Measurements from ENCODE around the gene FGF19.

FGF19 gene

GRCh38 chr11:69721745-69722144 lies 17.9 kb upstream of the FGF19 start:
- Histone ChIP-seq H3K18ac (ENCODE audit: low read length) (no peak overlapping the region), H2BK15ac (ENCODE audit: low read length) (no peak overlapping the region), H2AFZ (ENCODE audit: low read length) (no peak overlapping the region), H3K4me1 (ENCODE audit: control insufficient read depth in 2 of 2, insufficient read depth in 1 of 2, low read depth in 1 of 2, low read length in 2 of 2) (peaks cover 0 to 12% of the 10 kb centered on the region in 2 donors), H3K4me3 (ENCODE audit: low read length in 2 of 2) (no peak overlapping the region), H4K91ac (ENCODE audit: low read depth, low read length, poor library complexity) (no peak overlapping the region), H2BK120ac (ENCODE audit: low read depth, low read length) (no peak overlapping the region), H2BK12ac (ENCODE audit: low read length) (no peak overlapping the region), H3K14ac (ENCODE audit: low read length) (no peak overlapping the region), H3K4ac (ENCODE audit: low read length) (no peak overlapping the region), H3K36me3 (replicated peaks in 1 of 2; ENCODE audit: control insufficient read depth in 2 of 2, insufficient read depth in 2 of 2, low read length in 2 of 2) (no peaks in the 10 kb centered on the region), H3K9ac (ENCODE audit: low read depth, low read length, poor library complexity) (no peak overlapping the region), H3K23ac (ENCODE audit: low read depth, low read length, poor library complexity) (no peak overlapping the region), H3K9me3 (replicated peaks in 1 of 2; ENCODE audit: control insufficient read depth in 2 of 2, insufficient read depth in 1 of 2, low read depth in 1 of 2, low read length in 2 of 2) (no peaks in the 10 kb centered on the region), H2BK5ac (ENCODE audit: low read length) (peak overlapping the region; percentile 42), H3K79me1 (ENCODE audit: low read depth, low read length) (no peaks in the 10 kb centered on the region), H3K4me2 (ENCODE audit: insufficient read depth, low read length, poor library complexity, severe bottlenecking) (no peak overlapping the region), H2AK5ac (ENCODE audit: low read depth, low read length) (no peak overlapping the region), H3K27me3 (ENCODE audit: control insufficient read depth in 3 of 3, insufficient read depth in 3 of 3, low read depth in 1 of 3, low read length in 3 of 3) (peaks cover 0 to 41% (median 7%) of the 10 kb centered on the region in 3 experiments), H3K27ac (replicated peaks; ENCODE audit: low read length) (no peak overlapping the region), H4K8ac (ENCODE audit: low read depth, low read length) (no peak overlapping the region)
- no peak for DNase-seq (ENCODE audit: low spot score)
- WGBS, 2 donors (ENCODE audit: extremely low coverage in 2 of 2, insufficient read length in 2 of 2, insufficient replicate concordance in 1 of 2) = no CpG with 5 or more reads among the region's 9 CpGs

DNA sequence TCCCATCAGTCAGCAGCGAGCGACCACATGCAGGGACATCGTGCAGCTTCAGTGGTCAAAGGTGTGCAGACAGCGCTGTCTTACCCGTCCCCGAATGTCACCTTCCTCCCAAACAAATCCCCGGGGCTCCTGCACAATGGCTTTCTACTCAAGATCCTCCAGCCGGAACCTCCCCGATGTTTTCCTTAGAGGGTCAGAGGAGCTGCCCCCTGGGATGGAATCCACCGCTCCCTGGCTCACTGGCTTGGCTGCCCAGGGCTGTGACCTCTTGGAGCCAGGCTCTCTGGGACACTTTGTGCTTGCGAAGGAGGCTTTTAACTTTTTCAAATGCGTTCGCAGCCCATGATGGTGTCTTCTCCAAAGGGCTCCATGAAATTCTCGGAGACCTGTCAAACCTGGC lies 17.3 kb upstream of the FGF19 start:
- Histone ChIP-seq H3K9me3 (replicated peaks in 1 of 2; ENCODE audit: control insufficient read depth in 2 of 2, insufficient read depth in 1 of 2, low read depth in 1 of 2, low read length in 2 of 2) (no peaks in the 10 kb centered on the region), H3K4ac (ENCODE audit: low read length) (no peak overlapping the region), H4K91ac (ENCODE audit: low read depth, low read length, poor library complexity) (no peak overlapping the region), H2BK15ac (ENCODE audit: low read length) (no peak overlapping the region), H3K4me3 (ENCODE audit: low read length in 2 of 2) (no peak overlapping the region), H2AFZ (ENCODE audit: low read length) (no peak overlapping the region), H2BK5ac (ENCODE audit: low read length) (no peak overlapping the region), H2BK120ac (ENCODE audit: low read depth, low read length) (no peak overlapping the region), H3K4me2 (ENCODE audit: insufficient read depth, low read length, poor library complexity, severe bottlenecking) (no peak overlapping the region), H3K79me1 (ENCODE audit: low read depth, low read length) (no peaks in the 10 kb centered on the region), H3K23ac (ENCODE audit: low read depth, low read length, poor library complexity) (no peak overlapping the region), H3K9ac (ENCODE audit: low read depth, low read length, poor library complexity) (no peak overlapping the region), H2AK5ac (ENCODE audit: low read depth, low read length) (peak overlapping the region; percentile 16), H3K27ac (replicated peaks; ENCODE audit: low read length) (no peak overlapping the region), H4K8ac (ENCODE audit: low read depth, low read length) (no peak overlapping the region), H3K4me1 (ENCODE audit: control insufficient read depth in 2 of 2, insufficient read depth in 1 of 2, low read depth in 1 of 2, low read length in 2 of 2) (peaks cover 0 to 11% of the 10 kb centered on the region in 2 donors), H3K36me3 (replicated peaks in 1 of 2; ENCODE audit: control insufficient read depth in 2 of 2, insufficient read depth in 2 of 2, low read length in 2 of 2) (no peaks in the 10 kb centered on the region), H3K18ac (ENCODE audit: low read length) (no peak overlapping the region), H3K27me3 (ENCODE audit: control insufficient read depth in 3 of 3, insufficient read depth in 3 of 3, low read depth in 1 of 3, low read length in 3 of 3) (peaks cover 0 to 40% (median 7%) of the 10 kb centered on the region in 3 experiments), H3K14ac (ENCODE audit: low read length) (no peak overlapping the region), H2BK12ac (ENCODE audit: low read length) (no peak overlapping the region)
- no CpG with 5 or more reads among the region's 14 CpGs for WGBS, 2 donors (ENCODE audit: extremely low coverage in 2 of 2, insufficient read length in 2 of 2, insufficient replicate concordance in 1 of 2)
- no peak for DNase-seq (ENCODE audit: low spot score)

DNA sequence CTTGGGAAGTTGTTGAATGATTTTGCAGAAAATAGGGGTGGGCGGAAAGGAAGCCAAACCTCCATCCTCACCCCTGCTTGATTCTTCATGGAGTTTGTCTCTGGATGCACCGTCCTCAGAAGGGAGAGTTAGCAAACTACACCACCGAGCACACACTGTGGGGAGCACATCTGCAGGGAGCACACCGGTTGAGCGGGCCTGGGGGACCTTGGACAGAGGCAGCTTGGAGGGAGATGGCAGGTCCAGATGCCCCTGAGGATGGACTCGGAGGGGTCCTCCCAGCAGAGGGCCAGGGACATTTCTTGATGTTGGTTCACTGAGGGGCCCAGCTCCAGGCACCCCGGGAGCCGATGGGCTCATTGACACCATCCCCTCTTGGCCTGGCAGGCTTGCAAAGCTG lies 15.1 kb upstream of the FGF19 start:
- Histone ChIP-seq H3K14ac (ENCODE audit: low read length) (no peak overlapping the region), H3K9ac (ENCODE audit: low read depth, low read length, poor library complexity) (no peak overlapping the region), H2BK5ac (ENCODE audit: low read length) (no peak overlapping the region), H3K27me3 (ENCODE audit: control insufficient read depth in 3 of 3, insufficient read depth in 3 of 3, low read depth in 1 of 3, low read length in 3 of 3) (peaks cover 0 to 34% (median 7%) of the 10 kb centered on the region in 3 experiments), H3K4me2 (ENCODE audit: insufficient read depth, low read length, poor library complexity, severe bottlenecking) (no peak overlapping the region), H2AK5ac (ENCODE audit: low read depth, low read length) (peak overlapping the region; percentile 26), H3K79me1 (ENCODE audit: low read depth, low read length) (no peaks in the 10 kb centered on the region), H3K4me3 (ENCODE audit: low read length in 2 of 2) (no peak overlapping the region), H3K27ac (replicated peaks; ENCODE audit: low read length) (no peak overlapping the region), H4K8ac (ENCODE audit: low read depth, low read length) (peak overlapping the region; percentile 33), H2BK12ac (ENCODE audit: low read length) (no peak overlapping the region), H2AFZ (ENCODE audit: low read length) (no peak overlapping the region), H3K36me3 (replicated peaks in 1 of 2; ENCODE audit: control insufficient read depth in 2 of 2, insufficient read depth in 2 of 2, low read length in 2 of 2) (no peaks in the 10 kb centered on the region), H2BK120ac (ENCODE audit: low read depth, low read length) (no peak overlapping the region), H3K23ac (ENCODE audit: low read depth, low read length, poor library complexity) (no peak overlapping the region), H3K4me1 (ENCODE audit: control insufficient read depth in 2 of 2, insufficient read depth in 1 of 2, low read depth in 1 of 2, low read length in 2 of 2) (peaks cover 0 to 10% of the 10 kb centered on the region in 2 donors), H3K18ac (ENCODE audit: low read length) (no peak overlapping the region), H4K91ac (ENCODE audit: low read depth, low read length, poor library complexity) (no peak overlapping the region), H3K4ac (ENCODE audit: low read length) (no peak overlapping the region), H3K9me3 (replicated peaks in 1 of 2; ENCODE audit: control insufficient read depth in 2 of 2, insufficient read depth in 1 of 2, low read depth in 1 of 2, low read length in 2 of 2) (no peaks in the 10 kb centered on the region), H2BK15ac (ENCODE audit: low read length) (no peak overlapping the region)
- DNase-seq (ENCODE audit: low spot score) = no peak
- no CpG with 5 or more reads among the region's 8 CpGs for WGBS, 2 donors (ENCODE audit: extremely low coverage in 2 of 2, insufficient read length in 2 of 2, insufficient replicate concordance in 1 of 2)

DNA sequence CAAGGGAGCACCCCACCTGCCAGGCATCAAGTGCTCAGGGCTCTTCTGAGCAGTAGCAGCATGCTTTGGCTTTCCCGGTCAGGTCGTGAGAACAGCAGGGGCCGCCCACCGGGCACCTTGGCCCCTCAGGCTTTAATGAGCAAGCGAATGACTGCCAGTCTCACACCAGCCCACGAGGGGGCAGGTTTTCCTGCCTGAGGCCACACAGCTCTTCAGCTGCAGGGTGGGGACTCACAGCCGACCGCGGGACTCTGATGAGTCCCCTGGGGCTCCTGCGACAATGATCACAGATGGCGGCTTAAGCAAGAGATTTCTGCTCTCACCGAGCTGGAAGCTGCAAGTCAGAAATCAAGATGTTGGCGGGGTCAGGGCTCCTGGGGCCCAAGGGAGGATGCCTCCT lies 14.3 kb upstream of the FGF19 start:
- Histone ChIP-seq H2BK5ac (ENCODE audit: low read length) (no peak overlapping the region), H3K36me3 (replicated peaks in 1 of 2; ENCODE audit: control insufficient read depth in 2 of 2, insufficient read depth in 2 of 2, low read length in 2 of 2) (no peaks in the 10 kb centered on the region), H3K14ac (ENCODE audit: low read length) (no peak overlapping the region), H3K4ac (ENCODE audit: low read length) (no peak overlapping the region), H2BK12ac (ENCODE audit: low read length) (no peak overlapping the region), H3K79me1 (ENCODE audit: low read depth, low read length) (no peaks in the 10 kb centered on the region), H3K27me3 (ENCODE audit: control insufficient read depth in 3 of 3, insufficient read depth in 3 of 3, low read depth in 1 of 3, low read length in 3 of 3) (peaks cover 0 to 33% (median 7%) of the 10 kb centered on the region in 3 experiments), H2BK15ac (ENCODE audit: low read length) (no peak overlapping the region), H3K9me3 (replicated peaks in 1 of 2; ENCODE audit: control insufficient read depth in 2 of 2, insufficient read depth in 1 of 2, low read depth in 1 of 2, low read length in 2 of 2) (no peaks in the 10 kb centered on the region), H3K23ac (ENCODE audit: low read depth, low read length, poor library complexity) (no peak overlapping the region), H3K4me2 (ENCODE audit: insufficient read depth, low read length, poor library complexity, severe bottlenecking) (no peak overlapping the region), H3K27ac (replicated peaks; ENCODE audit: low read length) (no peak overlapping the region), H2BK120ac (ENCODE audit: low read depth, low read length) (no peak overlapping the region), H3K18ac (ENCODE audit: low read length) (peak overlapping the region; percentile 56), H2AFZ (ENCODE audit: low read length) (peak overlapping the region; percentile 58), H3K4me3 (ENCODE audit: low read length in 2 of 2) (no peak overlapping the region), H3K4me1 (ENCODE audit: control insufficient read depth in 2 of 2, insufficient read depth in 1 of 2, low read depth in 1 of 2, low read length in 2 of 2) (peaks cover 0 to 10% of the 10 kb centered on the region in 2 donors), H4K8ac (ENCODE audit: low read depth, low read length) (no peak overlapping the region), H4K91ac (ENCODE audit: low read depth, low read length, poor library complexity) (no peak overlapping the region), H3K9ac (ENCODE audit: low read depth, low read length, poor library complexity) (no peak overlapping the region), H2AK5ac (ENCODE audit: low read depth, low read length) (no peak overlapping the region)
- DNase-seq (ENCODE audit: low spot score) = peak; percentile 80
- no CpG with 5 or more reads among the region's 13 CpGs for WGBS, 2 donors (ENCODE audit: extremely low coverage in 2 of 2, insufficient read length in 2 of 2, insufficient replicate concordance in 1 of 2)

All from neuronal stem cell (in vitro differentiated cells).